DND-41 (cell line): ENCODE data around the gene CYP27C1.

Experiments
- ATAC-seq: fragments of 200-7000 bp; cut with Tn5 transposase; 3 replicates; pipeline ENCODE4 v1.9.1; 2021; ENCODE audit warnings: low read depth; ENCODE audit not compliant: insufficient read depth
- DNase-seq: peaks from one replicate; pipeline ENCODE4 v3.0.0-alpha.2; 2020
- H2AFZ ChIP-seq: 2 replicates; pipeline ENCODE4 v1.6.0; 2012; ENCODE audit warnings: low read depth, low read length
- H3K27ac ChIP-seq: 2 replicates; pipeline ENCODE4 v1.5.1; 2012; ENCODE audit warnings: low read length, inconsistent platforms
- H3K27me3 ChIP-seq: fragments of 200-600 bp; sonication (generic); 2 replicates; pipeline ENCODE4 v1.6.0; 2012; ENCODE audit warnings: low read length, mild to moderate bottlenecking, inconsistent platforms; ENCODE audit not compliant: insufficient read depth, poor library complexity
- H3K36me3 ChIP-seq: 2 replicates; pipeline ENCODE4 v1.5.1; 2012; ENCODE audit warnings: low read length, inconsistent platforms; ENCODE audit not compliant: insufficient read depth
- H3K4me1 ChIP-seq: 2 replicates; pipeline ENCODE4 v1.5.1; 2012; ENCODE audit warnings: mild to moderate bottlenecking, low read length; ENCODE audit not compliant: insufficient read depth
- H3K4me2 ChIP-seq: 2 replicates; pipeline ENCODE4 v1.6.0; 2012; ENCODE audit warnings: mild to moderate bottlenecking, moderate library complexity, low read length, inconsistent platforms; ENCODE audit not compliant: insufficient read depth
- H3K4me3 ChIP-seq, 2 experiments: fragments of 200-600 bp in 1 of 2; shearing (Covaris generic) in 1 of 2; 2 replicates each; pipeline ENCODE4 v1.5.1; 2012 to 2016; ENCODE audit warnings: inconsistent platforms in 2 of 2, low read length in 2 of 2, mild to moderate bottlenecking in 2 of 2, low read depth in 1 of 2, moderate library complexity in 1 of 2
- H3K79me2 ChIP-seq: 2 replicates; pipeline ENCODE4 v1.6.0; 2012; ENCODE audit warnings: low read length, inconsistent platforms; ENCODE audit not compliant: insufficient read depth
- H3K9ac ChIP-seq: 2 replicates; pipeline ENCODE4 v1.6.0; 2012; ENCODE audit warnings: low read depth, mild to moderate bottlenecking, inconsistent platforms, low read length, moderate library complexity
- H3K9me3 ChIP-seq: 2 replicates; pipeline ENCODE4 v1.5.1; 2012; ENCODE audit warnings: low read length, moderate library complexity, mild to moderate bottlenecking, inconsistent platforms; ENCODE audit not compliant: insufficient read depth, severe bottlenecking
- H4K20me1 ChIP-seq: 2 replicates; pipeline ENCODE4 v1.6.0; 2012; ENCODE audit warnings: low read length; ENCODE audit not compliant: insufficient read depth
- CTCF ChIP-seq: IDR thresholded peaks from 2 replicates; pipeline ENCODE4 v1.5.1; 2012; ENCODE audit warnings: borderline replicate concordance, low read length, moderate library complexity, mild to moderate bottlenecking; ENCODE audit not compliant: poor library complexity, severe bottlenecking; ENCODE audit errors: extremely low read depth
- EZH2 ChIP-seq: IDR thresholded peaks from 3 replicates; pipeline ENCODE4 v1.6.1; 2012; ENCODE audit warnings: borderline replicate concordance, low read depth, mild to moderate bottlenecking, moderate library complexity, low read length, inconsistent platforms; ENCODE audit not compliant: severe bottlenecking

The CYP27C1 gene

GRCh38 chr2:127134833-127135830 is 85.0 kb downstream of the CYP27C1 start:
- no peak for TF ChIP-seq CTCF
- no peak for TF ChIP-seq EZH2
- Histone ChIP-seq H3K4me3 (no peak overlapping the region), H3K36me3 (no peaks in the 10 kb centered on the region), H3K4me2 (no peak overlapping the region), H3K9me3 (no peaks in the 10 kb centered on the region), H2AFZ (no peak overlapping the region), H3K4me1 (no peaks in the 10 kb centered on the region), H3K79me2 (no peaks in the 10 kb centered on the region), H4K20me1 (no peaks in the 10 kb centered on the region), H3K27me3 (no peaks in the 10 kb centered on the region), H3K9ac (no peak overlapping the region), H3K27ac (no peak overlapping the region)
- ATAC-seq: no peak
- DNase-seq: no peak

- Histone ChIP-seq H4K20me1 (no peaks in the 10 kb centered on the region), H3K36me3 (no peaks in the 10 kb centered on the region), H3K9ac (no peak overlapping the region), H3K4me1 (no peaks in the 10 kb centered on the region), H3K4me3 (no peak overlapping the region), H3K9me3 (no peaks in the 10 kb centered on the region), H3K27me3 (no peaks in the 10 kb centered on the region), H2AFZ (no peak overlapping the region), H3K27ac (no peak overlapping the region), H3K4me2 (no peak overlapping the region), H3K79me2 (no peaks in the 10 kb centered on the region)
- ATAC-seq (no peak), DNase-seq (no peak)
- TF ChIP-seq CTCF: no peak
- no peak for TF ChIP-seq EZH2
Observed at GRCh38 chr2:127134235-127134634, 85.9 kb downstream of the CYP27C1 start.
